RWPE2 (cell line): Measurements from ENCODE around the gene HDAC8.

Experiments
- ATAC-seq: fragments of 200-7000 bp; cut with Tn5 transposase; 3 replicates; pipeline ENCODE4 v1.9.1; 2021; ENCODE audit warnings: low read depth
- DNase-seq: peaks from one replicate; pipeline ENCODE4 v3.0.0-alpha.2; 2020; ENCODE audit warnings: low spot score
- H3K27ac ChIP-seq: fragments of 450-650 bp; 2 replicates; pipeline ENCODE4 v1.5.1; 2017; ENCODE audit warnings: mild to moderate bottlenecking; ENCODE audit not compliant: poor library complexity, severe bottlenecking
- H3K27me3 ChIP-seq: fragments of 250-450 bp; sonication (Bioruptor Pico); 2 replicates; pipeline ENCODE4 v1.5.1; 2021; ENCODE audit warnings: mild to moderate bottlenecking, moderate library complexity; ENCODE audit not compliant: insufficient read depth, poor library complexity, severe bottlenecking
- H3K36me3 ChIP-seq: fragments of 250-450 bp; sonication (Bioruptor Pico); 2 replicates; pipeline ENCODE4 v1.5.1; 2020; ENCODE audit warnings: low read depth, mild to moderate bottlenecking, moderate library complexity
- H3K4me1 ChIP-seq: fragments of 250-450 bp; sonication (Bioruptor Pico); 2 replicates; pipeline ENCODE4 v1.5.1; 2021; ENCODE audit warnings: mild to moderate bottlenecking, moderate library complexity; ENCODE audit not compliant: insufficient read depth, poor library complexity, severe bottlenecking
- H3K4me3 ChIP-seq: fragments of 250-450 bp; sonication (Bioruptor Pico); 2 replicates; pipeline ENCODE4 v1.5.1; 2021; ENCODE audit warnings: mild to moderate bottlenecking, moderate library complexity; ENCODE audit not compliant: severe bottlenecking
- H3K9me3 ChIP-seq: fragments of 250-450 bp; sonication (Bioruptor Pico); 2 replicates; pipeline ENCODE4 v1.5.1; 2021; ENCODE audit warnings: mild to moderate bottlenecking, moderate library complexity; ENCODE audit not compliant: severe bottlenecking
- TF ChIP-seq, protein P1 (sequence below): fragments of 450-650 bp; IDR thresholded peaks from one replicate; pipeline ENCODE4 v1.5.1; 2017; ENCODE audit warnings: mild to moderate bottlenecking, moderate library complexity; ENCODE audit not compliant: poor library complexity, severe bottlenecking

The HDAC8 gene

DNA sequence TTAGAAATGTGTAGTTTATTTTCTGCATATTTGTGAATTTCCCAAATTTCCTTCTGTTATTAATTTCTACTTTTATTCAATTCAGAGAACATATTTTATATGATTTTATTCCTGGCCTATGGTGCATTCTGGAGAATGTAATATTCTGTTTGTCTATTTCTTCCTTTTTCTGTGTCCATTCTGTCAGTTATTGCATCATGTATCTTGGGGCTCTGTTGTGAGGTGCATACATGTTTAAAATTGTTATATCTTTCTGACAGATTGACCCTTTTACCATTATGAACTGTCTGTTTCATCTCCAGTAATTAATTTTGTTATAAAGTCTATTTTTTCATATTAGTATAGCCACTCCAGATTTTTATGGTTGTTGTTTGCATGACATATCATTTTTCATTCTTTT is 170.0 kb downstream of the HDAC8 start:
- Histone ChIP-seq H3K4me3 (no peak overlapping the region), H3K27ac (no peak overlapping the region), H3K27me3 (no peaks in the 10 kb centered on the region), H3K9me3 (no peaks in the 10 kb centered on the region), H3K4me1 (no peaks in the 10 kb centered on the region), H3K36me3 (no peaks in the 10 kb centered on the region)
- ATAC-seq (no peak), DNase-seq (no peak)
- TF ChIP-seq, protein P1, sequence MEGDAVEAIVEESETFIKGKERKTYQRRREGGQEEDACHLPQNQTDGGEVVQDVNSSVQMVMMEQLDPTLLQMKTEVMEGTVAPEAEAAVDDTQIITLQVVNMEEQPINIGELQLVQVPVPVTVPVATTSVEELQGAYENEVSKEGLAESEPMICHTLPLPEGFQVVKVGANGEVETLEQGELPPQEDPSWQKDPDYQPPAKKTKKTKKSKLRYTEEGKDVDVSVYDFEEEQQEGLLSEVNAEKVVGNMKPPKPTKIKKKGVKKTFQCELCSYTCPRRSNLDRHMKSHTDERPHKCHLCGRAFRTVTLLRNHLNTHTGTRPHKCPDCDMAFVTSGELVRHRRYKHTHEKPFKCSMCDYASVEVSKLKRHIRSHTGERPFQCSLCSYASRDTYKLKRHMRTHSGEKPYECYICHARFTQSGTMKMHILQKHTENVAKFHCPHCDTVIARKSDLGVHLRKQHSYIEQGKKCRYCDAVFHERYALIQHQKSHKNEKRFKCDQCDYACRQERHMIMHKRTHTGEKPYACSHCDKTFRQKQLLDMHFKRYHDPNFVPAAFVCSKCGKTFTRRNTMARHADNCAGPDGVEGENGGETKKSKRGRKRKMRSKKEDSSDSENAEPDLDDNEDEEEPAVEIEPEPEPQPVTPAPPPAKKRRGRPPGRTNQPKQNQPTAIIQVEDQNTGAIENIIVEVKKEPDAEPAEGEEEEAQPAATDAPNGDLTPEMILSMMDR = no peak

DNA sequence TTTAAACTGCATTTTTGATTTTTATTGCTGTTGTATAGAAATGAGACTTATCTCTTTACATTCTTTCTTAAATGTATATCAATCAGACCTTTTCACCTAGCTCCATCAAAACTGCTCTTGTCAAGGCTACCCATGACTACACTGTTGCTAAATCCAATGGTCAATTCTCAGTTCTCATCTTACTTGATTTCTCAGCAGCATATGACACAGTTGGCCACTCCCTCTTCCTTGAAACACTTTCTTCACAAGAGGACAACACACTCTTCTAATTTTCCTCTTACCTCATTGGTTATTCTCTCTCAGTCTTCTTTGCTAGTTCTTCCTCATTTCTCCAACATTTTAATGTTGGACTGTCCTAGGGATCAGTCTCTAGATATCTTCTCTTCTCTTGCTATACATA is 172.8 kb downstream of the HDAC8 start:
- no peaks in the 10 kb centered on the region for H3K9me3 ChIP-seq
- TF ChIP-seq, protein P1 = no peak
- DNase-seq (no peak), ATAC-seq (no peak)
- no peaks in the 10 kb centered on the region for H3K4me1 ChIP-seq
- no peak overlapping the region for H3K27ac ChIP-seq
- no peaks in the 10 kb centered on the region for H3K36me3 ChIP-seq
- H3K27me3 ChIP-seq = no peaks in the 10 kb centered on the region
- H3K4me3 ChIP-seq = no peak overlapping the region

DNA sequence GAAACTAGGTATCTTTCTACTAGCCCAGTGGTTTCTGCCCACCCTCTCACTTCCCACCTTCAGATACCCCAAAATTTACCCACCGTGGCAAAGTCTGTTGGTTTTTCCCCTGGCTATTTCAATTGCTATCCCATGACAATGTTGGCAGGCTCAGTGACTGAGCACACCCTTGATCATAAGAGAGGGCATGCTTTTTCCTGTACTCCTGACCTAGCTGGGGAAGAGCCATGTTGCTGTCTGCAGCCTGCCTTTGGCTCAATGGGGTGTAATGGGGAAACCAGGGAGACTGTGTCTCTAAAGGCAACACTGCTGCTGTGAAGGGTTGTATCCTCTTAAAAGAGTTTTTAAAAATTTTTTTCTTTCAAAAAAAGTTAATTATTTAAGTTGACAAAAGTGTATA is 176.5 kb downstream of the HDAC8 start:
- DNase-seq (no peak), ATAC-seq (no peak)
- Histone ChIP-seq H3K36me3 (no peaks in the 10 kb centered on the region), H3K4me1 (no peaks in the 10 kb centered on the region), H3K4me3 (no peak overlapping the region), H3K27ac (no peak overlapping the region), H3K9me3 (no peaks in the 10 kb centered on the region), H3K27me3 (no peaks in the 10 kb centered on the region)
- TF ChIP-seq, protein P1 = no peak

DNA sequence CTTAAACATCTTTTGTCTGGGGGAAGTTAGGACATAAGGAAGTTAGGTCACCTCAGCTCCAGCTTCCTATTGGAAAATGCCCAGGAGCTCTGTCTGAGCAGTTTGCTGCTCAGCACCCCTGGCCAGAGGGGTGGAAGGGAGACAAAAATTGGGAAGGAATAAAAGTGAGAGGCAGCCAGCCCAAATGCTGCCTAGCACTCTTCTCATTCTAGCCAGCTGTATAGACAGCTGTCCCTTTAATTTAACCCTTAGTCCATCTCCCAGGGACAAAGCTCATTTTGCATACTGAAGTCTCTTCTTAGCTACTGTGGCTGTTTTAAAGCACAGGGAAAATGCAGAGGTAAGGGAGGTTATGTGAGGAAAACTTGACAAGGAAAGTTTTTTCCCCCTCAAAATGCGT is 177.4 kb downstream of the HDAC8 start:
- Histone ChIP-seq H3K4me1 (no peaks in the 10 kb centered on the region), H3K36me3 (no peaks in the 10 kb centered on the region), H3K27ac (no peak overlapping the region), H3K9me3 (no peaks in the 10 kb centered on the region), H3K27me3 (no peaks in the 10 kb centered on the region), H3K4me3 (no peak overlapping the region)
- ATAC-seq (no peak), DNase-seq (no peak)
- TF ChIP-seq, protein P1 = no peak

DNA sequence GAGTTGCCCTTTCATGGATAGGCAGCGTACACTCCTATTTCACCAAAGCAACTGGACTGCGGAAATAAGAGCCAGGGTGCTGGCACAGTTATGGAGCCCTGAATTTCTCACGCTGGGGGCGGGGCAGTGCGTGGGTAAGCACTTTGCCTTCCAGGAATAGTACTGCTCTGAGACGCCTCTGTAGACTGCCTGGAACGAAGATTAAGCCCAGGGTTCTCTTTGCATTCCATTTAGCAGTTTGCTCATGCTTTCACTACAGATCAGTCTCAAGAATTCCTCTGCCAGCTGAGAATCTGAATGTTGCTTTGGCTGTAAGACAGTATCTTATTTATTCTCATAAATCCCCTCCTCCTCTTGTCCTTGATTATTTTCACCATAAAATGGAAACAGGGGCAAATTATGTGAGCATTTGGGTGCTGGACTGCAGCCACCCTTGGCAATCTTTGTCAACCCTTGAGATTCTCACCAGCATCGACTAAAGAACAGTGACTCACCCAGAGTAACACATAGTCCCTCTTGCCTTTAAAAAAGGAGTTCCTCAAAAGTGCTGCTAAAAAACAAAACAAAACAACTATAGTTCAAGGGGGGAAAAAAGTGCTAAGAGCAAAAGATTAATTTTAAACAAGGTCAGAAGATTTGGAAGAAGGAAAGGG is 178.0 kb downstream of the HDAC8 start:
- no peak for ATAC-seq
- Histone ChIP-seq H3K4me3 (no peak overlapping the region), H3K27ac (no peak overlapping the region), H3K36me3 (no peaks in the 10 kb centered on the region), H3K4me1 (no peaks in the 10 kb centered on the region), H3K9me3 (no peaks in the 10 kb centered on the region), H3K27me3 (no peaks in the 10 kb centered on the region)
- TF ChIP-seq, protein P1 = no peak
- no peak for DNase-seq
